ENCODE measurements around the gene GNB5.

Gene GNB5

GRCh38 chr15:52217186-52217585, 26.0 kb upstream of the GNB5 start:
- DNase-seq (ENCODE audit: low spot score), result peak; percentile 14
- TF ChIP-seq, protein P1, sequence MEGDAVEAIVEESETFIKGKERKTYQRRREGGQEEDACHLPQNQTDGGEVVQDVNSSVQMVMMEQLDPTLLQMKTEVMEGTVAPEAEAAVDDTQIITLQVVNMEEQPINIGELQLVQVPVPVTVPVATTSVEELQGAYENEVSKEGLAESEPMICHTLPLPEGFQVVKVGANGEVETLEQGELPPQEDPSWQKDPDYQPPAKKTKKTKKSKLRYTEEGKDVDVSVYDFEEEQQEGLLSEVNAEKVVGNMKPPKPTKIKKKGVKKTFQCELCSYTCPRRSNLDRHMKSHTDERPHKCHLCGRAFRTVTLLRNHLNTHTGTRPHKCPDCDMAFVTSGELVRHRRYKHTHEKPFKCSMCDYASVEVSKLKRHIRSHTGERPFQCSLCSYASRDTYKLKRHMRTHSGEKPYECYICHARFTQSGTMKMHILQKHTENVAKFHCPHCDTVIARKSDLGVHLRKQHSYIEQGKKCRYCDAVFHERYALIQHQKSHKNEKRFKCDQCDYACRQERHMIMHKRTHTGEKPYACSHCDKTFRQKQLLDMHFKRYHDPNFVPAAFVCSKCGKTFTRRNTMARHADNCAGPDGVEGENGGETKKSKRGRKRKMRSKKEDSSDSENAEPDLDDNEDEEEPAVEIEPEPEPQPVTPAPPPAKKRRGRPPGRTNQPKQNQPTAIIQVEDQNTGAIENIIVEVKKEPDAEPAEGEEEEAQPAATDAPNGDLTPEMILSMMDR (conservative IDR thresholded peaks at IDR 0.05; ENCODE audit: low read depth), result no peak
- H3K27ac ChIP-seq, result no peak overlapping the region
- POLR2A ChIA-PET (ENCODE audit: low non-redundant PET), result no interaction called here
- CTCF ChIA-PET, result interaction anchor here (0.7 kb wide), 1 partner anchor 238 kb away, joined by 3 read pairs; no protein-coding TSS in a partner anchor

- ChIA-PET POLR2A (ENCODE audit: low non-redundant PET) (no interaction called here), CTCF (interaction anchor here (0.6 to 1.3 kb wide), 3 partner anchors 13 to 465 kb away, joined by 3 to 6 read pairs (median 4); no protein-coding TSS in a partner anchor)
- no peak overlapping the region for H3K27ac ChIP-seq
- DNase-seq (ENCODE audit: low spot score), result no peak
- TF ChIP-seq, protein P1 (conservative IDR thresholded peaks at IDR 0.05; ENCODE audit: low read depth), result no peak
Observed at GRCh38 chr15:52214553-52214952, 23.4 kb upstream of the GNB5 start.

DNA sequence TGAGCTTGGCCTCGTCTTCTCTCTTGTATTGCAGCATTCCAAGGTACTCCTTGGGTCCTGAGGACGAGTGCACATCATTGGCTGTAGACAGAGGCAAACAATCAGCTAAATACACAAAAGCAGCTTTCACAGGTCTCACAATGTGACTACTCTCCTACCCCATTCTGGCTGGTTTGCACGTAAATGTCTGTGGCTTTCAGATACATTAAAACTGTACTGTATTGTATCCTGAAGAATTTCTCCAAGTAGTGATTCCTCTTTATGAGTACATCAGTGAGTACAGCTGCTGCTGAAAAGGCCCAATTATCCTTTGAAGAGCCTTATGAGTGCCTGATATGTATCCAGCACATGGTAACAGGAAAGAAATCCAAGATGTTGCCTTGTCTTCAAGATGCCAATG, 22.0 kb upstream of the GNB5 start:
- no peak for DNase-seq (ENCODE audit: low spot score)
- TF ChIP-seq, protein P1 (conservative IDR thresholded peaks at IDR 0.05; ENCODE audit: low read depth), result no peak
- POLR2A ChIA-PET (ENCODE audit: low non-redundant PET), result no interaction called here
- CTCF ChIA-PET, result no interaction called here
- H3K27ac ChIP-seq, result no peak overlapping the region

DNA sequence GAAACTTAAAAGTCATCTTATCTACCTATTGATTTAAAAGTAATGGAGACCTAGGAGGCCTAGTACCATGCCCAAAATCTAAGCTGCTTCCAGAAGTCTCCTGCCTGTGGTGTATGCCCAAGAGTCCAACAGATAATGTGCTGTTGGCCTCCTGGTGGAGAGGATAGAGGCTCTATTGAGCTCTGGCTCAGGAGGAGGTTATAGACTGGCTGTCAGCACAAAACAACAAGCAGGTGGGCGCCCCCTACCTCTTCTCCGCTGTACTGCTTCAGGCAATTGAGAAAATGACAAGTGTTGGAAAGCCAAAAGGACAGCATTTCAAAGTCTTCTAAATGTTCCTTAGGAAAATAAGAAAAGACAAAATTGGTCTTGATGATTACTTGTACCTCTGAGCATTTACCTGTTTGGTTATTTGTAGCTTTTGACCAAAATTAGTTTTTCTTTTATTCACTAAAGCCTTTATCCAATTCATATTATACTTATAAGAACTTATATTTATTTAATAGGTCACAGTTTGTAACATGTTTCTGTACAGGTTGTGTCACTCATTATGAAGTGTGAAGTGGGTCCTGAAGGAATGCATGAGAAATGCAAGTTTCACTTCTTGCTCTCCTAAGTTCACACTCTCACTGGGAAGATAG, 17.2 kb upstream of the GNB5 start:
- peak; percentile 64 for DNase-seq (ENCODE audit: low spot score)
- POLR2A ChIA-PET (ENCODE audit: low non-redundant PET), result no interaction called here
- TF ChIP-seq, protein P1 (conservative IDR thresholded peaks at IDR 0.05; ENCODE audit: low read depth), result peak; percentile 70
- no peak overlapping the region for H3K27ac ChIP-seq
- CTCF ChIA-PET, result interaction anchor here (0.6 to 1.5 kb wide), 8 partner anchors 9 to 279 kb away, joined by 3 to 9 read pairs (median 4); no protein-coding TSS in a partner anchor

DNA sequence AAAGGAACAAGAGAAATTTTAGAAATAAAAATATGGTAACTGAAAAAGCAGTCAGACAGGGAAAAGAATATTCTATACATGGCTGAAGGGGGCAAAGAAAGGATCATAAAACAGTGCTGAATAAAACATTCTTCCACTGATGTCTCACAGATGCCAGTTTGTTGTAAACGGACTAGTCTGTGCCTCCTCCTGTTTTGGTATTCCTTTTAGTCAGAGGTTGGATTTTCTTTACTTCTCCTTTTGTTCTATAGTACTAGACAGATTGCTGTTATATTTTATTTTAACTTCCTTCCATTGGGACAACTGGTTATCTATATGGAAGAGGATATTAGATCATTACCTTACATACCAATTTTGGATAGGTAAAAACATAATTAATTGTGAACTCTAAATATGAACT, 16.0 kb upstream of the GNB5 start:
- ChIA-PET POLR2A (ENCODE audit: low non-redundant PET) (no interaction called here), CTCF (no interaction called here)
- H3K27ac ChIP-seq, result no peak overlapping the region
- DNase-seq (ENCODE audit: low spot score), result no peak
- TF ChIP-seq, protein P1 (conservative IDR thresholded peaks at IDR 0.05; ENCODE audit: low read depth), result no peak

GRCh38 chr15:52206446-52206845, 15.3 kb upstream of the GNB5 start:
- TF ChIP-seq, protein P1 (conservative IDR thresholded peaks at IDR 0.05; ENCODE audit: low read depth), result no peak
- ChIA-PET POLR2A (ENCODE audit: low non-redundant PET) (no interaction called here), CTCF (no interaction called here)
- DNase-seq (ENCODE audit: low spot score), result no peak
- no peak overlapping the region for H3K27ac ChIP-seq

Measured in RWPE1 (cell line).